Measurements from ENCODE around the gene TTC23.

- TF ChIP-seq CTCF (conservative IDR thresholded peaks at IDR 0.05; ENCODE audit: low read length), result no peak
- TF ChIP-seq EZH2phosphoT487 (IDR thresholded peaks at IDR 0.05; ENCODE audit: borderline replicate concordance, low read depth, low read length), result no peak
Measured at GRCh38 chr15:99170476-99171065, 78.8 kb downstream of the TTC23 start.
